ENCODE measurements around the gene ZNF225. TPM values are rescaled to one million over a fixed set of nuclear protein-coding genes. Genes with fewer than 3 reads are reported as not detected.
A peak's percentile ranks its signal among the peaks of the same experiment; 100 is the strongest.

ZNF225 gene
- total and polyA plus RNA-seq, 4 donors = 0.88 to 4.5 (median 1.7) TPM

GRCh38 chr19:44071824-44072542, 41.2 kb upstream of the ZNF225 start, which contains the start of gene ZNF284:
Gene ZNF284 (plus strand): TSS chr19:44072159. CDS start chr19:44076390, 4,231 bp downstream.
- Histone ChIP-seq H3K27ac (ENCODE audit: low read depth in 1 of 2, low read length in 2 of 2) (peak within 1 kb of the TSS in 1 of 2 donors; percentile 9), H3K4me3 (ENCODE audit: low read depth in 1 of 3, low read length in 3 of 3) (peak within 1 kb of the TSS; percentile 51 to 98 (median 97)), H3K9ac (ENCODE audit: low read depth in 1 of 2, low read length in 2 of 2) (peak within 1 kb of the TSS in 1 of 2 donors; percentile 66), H3K4me1 (ENCODE audit: control insufficient read depth in 4 of 4, insufficient read depth in 4 of 4, low read length in 3 of 4) (peaks cover 0 to 14% (median 12%) of the 10 kb centered on the region in 4 donors), H3K9me3 (ENCODE audit: control insufficient read depth in 4 of 4, low read length in 3 of 4) (peaks cover 16 to 18% (median 17%) of the 10 kb centered on the region in 4 donors), H3K36me3 (ENCODE audit: control insufficient read depth in 4 of 4, insufficient read depth in 3 of 4, low read depth in 1 of 4, low read length in 3 of 4) (peaks cover 0 to 5% (median 3%) of the 10 kb centered on the region in 4 donors), H3K27me3 (ENCODE audit: control insufficient read depth in 4 of 4, insufficient read depth in 4 of 4, low read length in 3 of 4) (no peaks in the 10 kb centered on the region)
- WGBS = 1% methylated on average over 40 of the region's 40 CpGs
- TF ChIP-seq HNF4G (IDR thresholded peaks at IDR 0.05) (no peak), JUND (IDR thresholded peaks at IDR 0.05) (no peak), FOXA2 (IDR thresholded peaks at IDR 0.05) (no peak), GABPA (IDR thresholded peaks at IDR 0.05 in 1 of 2, conservative IDR thresholded peaks at IDR 0.05 in 1 of 2) (peak; percentile 84 to 97), HNF4A (conservative IDR thresholded peaks at IDR 0.05) (peak in 1 of 2 donors; percentile 7), SP1 (IDR thresholded peaks at IDR 0.05) (no peak), ZBTB33 (IDR thresholded peaks at IDR 0.05) (no peak), FOXA1 (IDR thresholded peaks at IDR 0.05) (no peak), ATF3 (IDR thresholded peaks at IDR 0.05) (no peak), TAF1 (conservative IDR thresholded peaks at IDR 0.05) (no peak), CTCF (IDR thresholded peaks at IDR 0.05; ENCODE audit: low read depth, low read length, missing input control) (no peak), RAD21 (IDR thresholded peaks at IDR 0.05) (no peak), EGR1 (IDR thresholded peaks at IDR 0.05; ENCODE audit: low read depth in 2 of 2) (no peak), YY1 (IDR thresholded peaks at IDR 0.05) (peak; percentile 51), MAX (IDR thresholded peaks at IDR 0.05) (peak; percentile 74), RXRA (IDR thresholded peaks at IDR 0.05) (peak; percentile 49 to 50), NR2F2 (IDR thresholded peaks at IDR 0.05) (no peak)
- TF ChIP-seq, protein P1, sequence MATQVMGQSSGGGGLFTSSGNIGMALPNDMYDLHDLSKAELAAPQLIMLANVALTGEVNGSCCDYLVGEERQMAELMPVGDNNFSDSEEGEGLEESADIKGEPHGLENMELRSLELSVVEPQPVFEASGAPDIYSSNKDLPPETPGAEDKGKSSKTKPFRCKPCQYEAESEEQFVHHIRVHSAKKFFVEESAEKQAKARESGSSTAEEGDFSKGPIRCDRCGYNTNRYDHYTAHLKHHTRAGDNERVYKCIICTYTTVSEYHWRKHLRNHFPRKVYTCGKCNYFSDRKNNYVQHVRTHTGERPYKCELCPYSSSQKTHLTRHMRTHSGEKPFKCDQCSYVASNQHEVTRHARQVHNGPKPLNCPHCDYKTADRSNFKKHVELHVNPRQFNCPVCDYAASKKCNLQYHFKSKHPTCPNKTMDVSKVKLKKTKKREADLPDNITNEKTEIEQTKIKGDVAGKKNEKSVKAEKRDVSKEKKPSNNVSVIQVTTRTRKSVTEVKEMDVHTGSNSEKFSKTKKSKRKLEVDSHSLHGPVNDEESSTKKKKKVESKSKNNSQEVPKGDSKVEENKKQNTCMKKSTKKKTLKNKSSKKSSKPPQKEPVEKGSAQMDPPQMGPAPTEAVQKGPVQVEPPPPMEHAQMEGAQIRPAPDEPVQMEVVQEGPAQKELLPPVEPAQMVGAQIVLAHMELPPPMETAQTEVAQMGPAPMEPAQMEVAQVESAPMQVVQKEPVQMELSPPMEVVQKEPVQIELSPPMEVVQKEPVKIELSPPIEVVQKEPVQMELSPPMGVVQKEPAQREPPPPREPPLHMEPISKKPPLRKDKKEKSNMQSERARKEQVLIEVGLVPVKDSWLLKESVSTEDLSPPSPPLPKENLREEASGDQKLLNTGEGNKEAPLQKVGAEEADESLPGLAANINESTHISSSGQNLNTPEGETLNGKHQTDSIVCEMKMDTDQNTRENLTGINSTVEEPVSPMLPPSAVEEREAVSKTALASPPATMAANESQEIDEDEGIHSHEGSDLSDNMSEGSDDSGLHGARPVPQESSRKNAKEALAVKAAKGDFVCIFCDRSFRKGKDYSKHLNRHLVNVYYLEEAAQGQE (IDR thresholded peaks at IDR 0.05) = no peak
- peak; percentile 81 for DNase-seq (ENCODE audit: low spot score)

All from liver (tissue), 9 donors.